ENCODE results near the gene LCE1D.

Gene LCE1D

GRCh38 chr1:152783095-152783494 lies 13.4 kb upstream of the LCE1D start:
- H3K27me3 ChIP-seq (ENCODE audit: insufficient read depth, low read length): no peaks in the 10 kb centered on the region
- H3K4me2 ChIP-seq (ENCODE audit: low read length): no peak overlapping the region
- H3K9ac ChIP-seq (ENCODE audit: low read length): no peak overlapping the region
- TF ChIP-seq EZH2 (IDR thresholded peaks at IDR 0.05; ENCODE audit: borderline replicate concordance, low read length) (no peak), CTCF (IDR thresholded peaks at IDR 0.05; ENCODE audit: low read length) (no peak)
- H2AFZ ChIP-seq (ENCODE audit: low read length): no peak overlapping the region
- H3K79me2 ChIP-seq (ENCODE audit: insufficient read depth, low read length): no peaks in the 10 kb centered on the region
- H3K27ac ChIP-seq (ENCODE audit: low read depth, low read length, poor library complexity, severe bottlenecking): no peak overlapping the region
- no peaks in the 10 kb centered on the region for H3K9me2 ChIP-seq (ENCODE audit: low read depth, low read length)
- H3F3A ChIP-seq (ENCODE audit: insufficient read depth, low read length): no peaks in the 10 kb centered on the region
- H3K9me3 ChIP-seq (ENCODE audit: low read length): no peaks in the 10 kb centered on the region
- no peaks in the 10 kb centered on the region for H4K20me1 ChIP-seq (ENCODE audit: insufficient read depth, low read length)
- H3K4me3 ChIP-seq (ENCODE audit: low read depth, low read length, poor library complexity, severe bottlenecking): no peak overlapping the region
- no peaks in the 10 kb centered on the region for H3K4me1 ChIP-seq (ENCODE audit: insufficient read depth, low read length, severe bottlenecking)
- no peaks in the 10 kb centered on the region for H3K36me3 ChIP-seq (ENCODE audit: insufficient read depth, low read length)

GRCh38 chr1:152786077-152786476 lies 10.4 kb upstream of the LCE1D start, which contains the start of gene LCE1E:
Gene LCE1E (plus strand): TSS chr1:152786257. CDS start chr1:152787300, 1,043 bp downstream.
- Histone ChIP-seq H3K27me3 (ENCODE audit: insufficient read depth, low read length) (no peaks in the 10 kb centered on the region), H2AFZ (ENCODE audit: low read length) (no peak within 1 kb of the TSS), H3K36me3 (ENCODE audit: insufficient read depth, low read length) (no peaks in the 10 kb centered on the region), H3K9me3 (ENCODE audit: low read length) (no peaks in the 10 kb centered on the region), H3K9ac (ENCODE audit: low read length) (no peak within 1 kb of the TSS), H3K4me2 (ENCODE audit: low read length) (no peak within 1 kb of the TSS), H3K79me2 (ENCODE audit: insufficient read depth, low read length) (no peaks in the 10 kb centered on the region), H3K4me1 (ENCODE audit: insufficient read depth, low read length, severe bottlenecking) (no peaks in the 10 kb centered on the region), H3K9me2 (ENCODE audit: low read depth, low read length) (no peaks in the 10 kb centered on the region), H3K27ac (ENCODE audit: low read depth, low read length, poor library complexity, severe bottlenecking) (no peak within 1 kb of the TSS), H3F3A (ENCODE audit: insufficient read depth, low read length) (no peaks in the 10 kb centered on the region), H4K20me1 (ENCODE audit: insufficient read depth, low read length) (no peaks in the 10 kb centered on the region), H3K4me3 (ENCODE audit: low read depth, low read length, poor library complexity, severe bottlenecking) (no peak within 1 kb of the TSS)
- TF ChIP-seq EZH2 (IDR thresholded peaks at IDR 0.05; ENCODE audit: borderline replicate concordance, low read length) (no peak), CTCF (IDR thresholded peaks at IDR 0.05; ENCODE audit: low read length) (no peak)

DNA sequence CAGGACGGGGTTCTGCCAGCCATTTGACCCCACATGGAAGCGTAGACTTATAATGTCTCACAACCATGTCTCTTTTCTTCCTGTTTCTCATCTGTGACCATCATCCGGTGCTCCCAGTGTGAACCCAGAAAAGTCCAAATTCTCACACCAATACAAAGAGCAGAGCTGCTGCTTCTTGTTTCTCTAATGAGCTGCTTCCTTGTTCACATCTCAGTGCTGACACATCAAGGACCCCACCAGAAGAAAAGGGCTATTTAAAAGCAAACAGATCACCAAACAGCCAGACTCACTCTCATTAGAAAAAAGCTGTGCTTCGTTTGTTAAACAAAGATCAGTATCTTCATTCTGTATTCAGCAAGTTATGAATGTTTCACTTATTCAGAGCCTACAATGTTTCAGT lies 835 bp upstream of the LCE1D start:
- no peak overlapping the region for H3K9ac ChIP-seq (ENCODE audit: low read length)

More for the DNA sequence above, 835 bp upstream of the LCE1D start:
- Histone ChIP-seq H3K4me2 (ENCODE audit: low read length) (no peak overlapping the region), H3K27me3 (ENCODE audit: insufficient read depth, low read length) (no peaks in the 10 kb centered on the region), H3K79me2 (ENCODE audit: insufficient read depth, low read length) (no peaks in the 10 kb centered on the region), H3K9me3 (ENCODE audit: low read length) (no peaks in the 10 kb centered on the region), H2AFZ (ENCODE audit: low read length) (no peak overlapping the region), H3K36me3 (ENCODE audit: insufficient read depth, low read length) (no peaks in the 10 kb centered on the region), H3K4me1 (ENCODE audit: insufficient read depth, low read length, severe bottlenecking) (no peaks in the 10 kb centered on the region), H3K9me2 (ENCODE audit: low read depth, low read length) (no peaks in the 10 kb centered on the region), H4K20me1 (ENCODE audit: insufficient read depth, low read length) (no peaks in the 10 kb centered on the region), H3K27ac (ENCODE audit: low read depth, low read length, poor library complexity, severe bottlenecking) (no peak overlapping the region), H3K4me3 (ENCODE audit: low read depth, low read length, poor library complexity, severe bottlenecking) (no peak overlapping the region), H3F3A (ENCODE audit: insufficient read depth, low read length) (no peaks in the 10 kb centered on the region)
- TF ChIP-seq CTCF (IDR thresholded peaks at IDR 0.05; ENCODE audit: low read length): no peak
- TF ChIP-seq EZH2 (IDR thresholded peaks at IDR 0.05; ENCODE audit: borderline replicate concordance, low read length): no peak

Measured in OCI-LY1 (cell line).